Measurements from ENCODE around the gene NUCB2. TPM values are rescaled to one million over a fixed set of nuclear protein-coding genes. Genes with fewer than 3 reads are reported as not detected.

NUCB2 gene
- total and polyA plus RNA-seq, 2 of the 8 experiments (the other 6 are each of a cell fraction or from before 2014, with no cell fraction given), result 9.0 to 34.2 TPM

DNA sequence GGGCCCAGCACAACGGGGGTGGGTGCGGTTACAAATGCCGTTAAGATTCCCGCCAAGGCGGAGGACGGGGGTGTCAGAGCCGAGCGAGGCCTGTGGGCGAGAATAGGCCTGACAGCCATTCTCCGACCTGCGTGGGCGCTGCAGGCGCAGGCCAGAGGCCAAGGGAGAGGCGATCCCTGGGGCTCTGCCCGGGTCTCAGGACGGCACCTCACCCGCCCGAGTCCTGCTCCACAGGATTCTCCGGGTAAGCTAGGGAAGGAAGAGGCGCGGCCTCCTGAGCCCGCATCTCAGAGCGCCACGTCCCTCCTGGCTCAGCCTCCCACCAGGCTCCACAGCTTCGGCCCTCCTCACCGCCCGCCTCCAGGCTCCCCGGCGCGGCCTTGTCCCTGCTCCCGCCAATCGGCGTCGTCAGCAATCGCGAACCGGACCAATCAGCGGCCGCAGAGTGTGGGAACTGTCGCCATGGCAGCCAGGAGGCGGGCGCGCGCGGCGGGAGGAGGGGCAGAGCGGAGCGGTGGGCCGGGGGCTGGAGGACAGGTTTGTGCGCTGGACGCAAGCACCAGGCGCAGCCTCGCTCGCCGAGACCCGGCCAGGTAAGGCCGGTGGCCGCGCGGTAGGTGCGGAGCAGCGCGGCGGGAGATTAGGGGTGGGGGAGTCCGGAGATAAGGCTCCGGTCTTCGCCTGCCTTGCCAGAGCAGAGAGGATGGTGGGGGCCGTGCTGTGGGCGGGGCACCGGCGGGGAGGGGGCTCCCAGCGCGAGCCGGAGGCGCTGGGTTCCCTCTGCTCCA, at the start of gene NUCB2 (continued):
- TF ChIP-seq SP2 (IDR thresholded peaks at IDR 0.05; ENCODE audit: low read length) (peak; percentile 80), GABPA (IDR thresholded peaks at IDR 0.05; ENCODE audit: borderline replicate concordance, insufficient read depth, low read length) (no peak), CHD1 (IDR thresholded peaks at IDR 0.05; ENCODE audit: low read depth, low read length) (no peak), POLR2AphosphoS5 (IDR thresholded peaks at IDR 0.05; ENCODE audit: low read depth, low read length) (peak; percentile 66), EP300 (IDR thresholded peaks at IDR 0.05; ENCODE audit: borderline replicate concordance in 1 of 2, low read depth in 2 of 2, low read length in 2 of 2) (no peak), NRF1 (IDR thresholded peaks at IDR 0.05; ENCODE audit: low read depth, low read length) (no peak), CHD2 (IDR thresholded peaks at IDR 0.05; ENCODE audit: low read length) (peak; percentile 88), RFX5 (IDR thresholded peaks at IDR 0.05; ENCODE audit: borderline replicate concordance, low read depth, low read length) (no peak), EZH2 (IDR thresholded peaks at IDR 0.05; ENCODE audit: low read depth, low read length, severe bottlenecking) (no peak), JUND (IDR thresholded peaks at IDR 0.05; ENCODE audit: low read length) (no peak), POU5F1 (IDR thresholded peaks at IDR 0.05; ENCODE audit: low read depth, low read length) (no peak), KDM4A (IDR thresholded peaks at IDR 0.05; ENCODE audit: low read depth, low read length, severe bottlenecking) (peak; percentile 69), CTBP2 (IDR thresholded peaks at IDR 0.05; ENCODE audit: borderline replicate concordance, insufficient read depth, insufficient read length, low read length) (no peak), RAD21 (IDR thresholded peaks at IDR 0.05 in 1 of 2, conservative IDR thresholded peaks at IDR 0.05 in 1 of 2; ENCODE audit: low read depth in 2 of 2, low read length in 2 of 2) (no peak), SIX5 (IDR thresholded peaks at IDR 0.05; ENCODE audit: low read depth, low read length) (no peak), HDAC6 (IDR thresholded peaks at IDR 0.05; ENCODE audit: low read depth, low read length) (no peak), TBP (IDR thresholded peaks at IDR 0.05; ENCODE audit: low read depth, low read length) (peak; percentile 48; the same call in 1 of the 2 replicates), KDM5A (IDR thresholded peaks at IDR 0.05; ENCODE audit: low read length) (no peak), PHF8 (conservative IDR thresholded peaks at IDR 0.05; ENCODE audit: low read depth, low read length) (peak; percentile 60), NANOG (IDR thresholded peaks at IDR 0.05; ENCODE audit: insufficient read depth, low read depth, low read length, poor library complexity, severe bottlenecking) (peak; percentile 57)
- TF ChIP-seq, protein P1, sequence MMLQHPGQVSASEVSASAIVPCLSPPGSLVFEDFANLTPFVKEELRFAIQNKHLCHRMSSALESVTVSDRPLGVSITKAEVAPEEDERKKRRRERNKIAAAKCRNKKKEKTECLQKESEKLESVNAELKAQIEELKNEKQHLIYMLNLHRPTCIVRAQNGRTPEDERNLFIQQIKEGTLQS (IDR thresholded peaks at IDR 0.05; ENCODE audit: insufficient read depth, low read depth, low read length), result no peak

Data from H1 (cell line).